A549 (cell line): ENCODE measurements around the gene HNRNPR. TPM values are rescaled to one million over a fixed set of nuclear protein-coding genes. Genes with fewer than 3 reads are reported as not detected.

Experiments
- ATAC-seq, 2 experiments: fragments of 200-7000 bp in 1 of 2; fragments of >200 bp in 1 of 2; cut with Nextera tagmentation in 1 of 2; cut with Tn5 transposase in 1 of 2; 3 replicates each; pipeline versions ENCODE4 v1.8.0 to v1.9.1; 2018 to 2020; ENCODE audit warnings: mild to moderate bottlenecking in 1 of 2, moderate library complexity in 1 of 2
- CTCF ChIA-PET: fragments of 300-600 bp; sonication (Branson Sonifier 250); formaldehyde crosslinking; extraction: SDS; loops from one replicate; lab custom pipeline; 2021; ENCODE audit warnings: antibody characterized with exemption, inconsistent platforms; lab: Yijun Ruan, JAX
- POLR2A ChIA-PET: fragments of 350-600 bp; formaldehyde crosslinking; extraction: SDS; loops from one replicate; lab custom pipeline; 2021; ENCODE audit warnings: antibody characterized with exemption, inconsistent platforms; lab: Yijun Ruan, JAX
- DNase-seq, 2 experiments: peaks; one replicate each; pipeline versions ENCODE4 v3.0.0 to v3.0.0-alpha.2; 2011 to 2016; ENCODE audit warnings: low read depth in 1 of 2, low spot score in 1 of 2
- FAIRE-seq: peaks from 2 replicates; lab custom pipeline; 2011; peaks lifted over from hg19 to GRCh38; lab: Jason Lieb, UNC
- H3K27ac ChIP-seq, 2 experiments: fragments of >200 bp; sonication (Bioruptor Twin); formaldehyde crosslinking; 3 replicates each; pipeline ENCODE4 v1.5.1; 2016 to 2017
- H3K4me1 ChIP-seq: fragments of >200 bp; sonication (Bioruptor Twin); formaldehyde crosslinking; 3 replicates; pipeline ENCODE4 v1.6.1; 2016
- H3K4me2 ChIP-seq: fragments of >200 bp; sonication (Bioruptor Twin); formaldehyde crosslinking; 3 replicates; pipeline ENCODE4 v1.6.1; 2016
- H3K4me3 ChIP-seq: fragments of >200 bp; sonication (Bioruptor Twin); formaldehyde crosslinking; 3 replicates; pipeline ENCODE4 v1.5.1; 2016
- H3K9me3 ChIP-seq: fragments of >200 bp; sonication (Bioruptor Twin); formaldehyde crosslinking; 3 replicates; pipeline ENCODE4 v1.6.1; 2016
- BHLHE40 ChIP-seq: IDR thresholded peaks from 2 replicates; pipeline ENCODE4 v1.6.1; 2012; ENCODE audit warnings: low read depth, low read length, inconsistent platforms
- CBX2 ChIP-seq: fragments of 200-600 bp; sonication (generic); IDR thresholded peaks from 2 replicates; pipeline ENCODE4 v1.6.1; 2016; ENCODE audit warnings: low read depth, mild to moderate bottlenecking, borderline replicate concordance
- CEBPB ChIP-seq, 2 experiments: fragments of >200 bp in 1 of 2; sonication (Bioruptor Twin) in 1 of 2; formaldehyde crosslinking in 1 of 2; IDR thresholded peaks; 2 replicates each; pipeline ENCODE4 v1.6.1; 2012 to 2016
- ELK1 ChIP-seq: fragments of 150-350 bp; IDR thresholded peaks from 2 replicates; pipeline ENCODE4 v1.6.1; 2014; ENCODE audit warnings: low read depth, mild to moderate bottlenecking, low read length
- FOSL2 ChIP-seq, 2 experiments: fragments of 450-650 bp in 1 of 2; fragments of >200 bp in 1 of 2; sonication (Bioruptor Twin) in 1 of 2; formaldehyde crosslinking; IDR thresholded peaks; 2 replicates each; pipeline versions ENCODE4 v1.5.0 to v1.6.1; 2016 to 2020; ENCODE audit warnings: mild to moderate bottlenecking in 1 of 2, moderate library complexity in 1 of 2
- KDM1A ChIP-seq: fragments of 200-600 bp; sonication (generic); IDR thresholded peaks from 2 replicates; pipeline ENCODE4 v1.6.1; 2016; ENCODE audit warnings: low read depth, mild to moderate bottlenecking
- MAFK ChIP-seq: fragments of 450-650 bp; IDR thresholded peaks from 2 replicates; pipeline ENCODE4 v1.6.1; 2014; ENCODE audit not compliant: partially characterized antibody
- PHF8 ChIP-seq: fragments of 200-600 bp; sonication (generic); IDR thresholded peaks from 2 replicates; pipeline ENCODE4 v1.6.1; 2016; ENCODE audit warnings: low read depth, mild to moderate bottlenecking, antibody characterized with exemption, moderate library complexity, borderline replicate concordance
- RARB ChIP-seq: fragments of 250-450 bp; sonication (Bioruptor Pico); IDR thresholded peaks from 2 replicates; pipeline ENCODE4 v1.8.0; 2021; ENCODE audit warnings: mild to moderate bottlenecking, moderate library complexity
- RCOR1 ChIP-seq: fragments of 150-350 bp; IDR thresholded peaks from 2 replicates; pipeline ENCODE4 v1.6.1; 2014; ENCODE audit warnings: antibody characterized with exemption, low read length, low read depth
- SREBF2 ChIP-seq: fragments of 450-650 bp; IDR thresholded peaks from 2 replicates; pipeline ENCODE4 v1.6.1; 2014; ENCODE audit warnings: mild to moderate bottlenecking, moderate library complexity
- TFCP2L1 ChIP-seq: fragments of 250-450 bp; sonication (Bioruptor Pico); IDR thresholded peaks from 2 replicates; pipeline ENCODE4 v1.5.0; 2021; ENCODE audit warnings: mild to moderate bottlenecking
- TP53 ChIP-seq: fragments of 250-450 bp; sonication (Bioruptor Pico); IDR thresholded peaks from 2 replicates; pipeline ENCODE4 v1.5.0; 2021; ENCODE audit warnings: mild to moderate bottlenecking, moderate library complexity
- USF2 ChIP-seq: fragments of 450-650 bp; IDR thresholded peaks from 2 replicates; pipeline ENCODE4 v1.6.1; 2014; ENCODE audit warnings: antibody characterized with exemption
- WGBS: methylation state at CpG from one replicate; pipeline ENCODE4 v1.1.6; 2017; ENCODE audit errors: missing lambda C conversion rate; 5-methylcytosine and 5-hydroxymethylcytosine counted together
- polyA plus RNA-seq, 4 experiments: library from polyadenylated mRNA; depleted of rRNA in 3 of 4; stranded (reverse); fragments of >200 nt; fragmentation: RNase III in 1 of 4; extraction: RNeasy Plus Mini Kit Qiagen cat#74134 plus additional on column Dnase treatment in 1 of 4; gene quantifications; 2 replicates in 3 of 4; 3 replicates in 1 of 4; pipeline ENCODE4 v1.2.3, GENCODE V29; 2011 to 2017
- TF ChIP-seq, protein P1 (sequence below): IDR thresholded peaks from 2 replicates; pipeline ENCODE4 v1.6.1; 2012; ENCODE audit warnings: low read depth, borderline replicate concordance
- TF ChIP-seq, protein P2 (sequence below): fragments of >200 bp; sonication (Bioruptor Twin); formaldehyde crosslinking; IDR thresholded peaks from 3 replicates; pipeline ENCODE4 v1.5.1; 2016
- TF ChIP-seq, protein P3 (sequence below): fragments of >200 bp; sonication (Bioruptor Twin); formaldehyde crosslinking; IDR thresholded peaks from 3 replicates; pipeline ENCODE4 v1.6.1; 2016

HNRNPR gene
- polyA plus RNA-seq, 2 of the 4 experiments (the other 2 are of a cell fraction), result 237 to 281 TPM

- Histone ChIP-seq H3K4me3 (peak overlapping the region; percentile 93), H3K4me1 (peaks cover 36% of the 10 kb centered on the region), H3K27ac (peak overlapping the region; percentile 98 to 100), H3K9me3 (no peaks in the 10 kb centered on the region), H3K4me2 (peak overlapping the region; percentile 98)
- under 1% methylated on average over 18 of the region's 66 CpGs for WGBS
- ChIA-PET POLR2A (interaction anchor here (0.6 to 1.6 kb wide), 16 partner anchors 9 to 433 kb away, joined by 3 to 33 read pairs (median 5); partner anchors contain the start of genes RPL11 and ZNF436), CTCF (interaction anchor here (0.8 to 2.6 kb wide), 2 partner anchors 61 to 196 kb away, joined by 3 to 10 read pairs; no protein-coding TSS in a partner anchor)
- DNase-seq (peak in 1 of 2 experiments; percentile 59), FAIRE-seq (no peak), ATAC-seq (peak; percentile 54 to 60)
- TF ChIP-seq, protein P1, sequence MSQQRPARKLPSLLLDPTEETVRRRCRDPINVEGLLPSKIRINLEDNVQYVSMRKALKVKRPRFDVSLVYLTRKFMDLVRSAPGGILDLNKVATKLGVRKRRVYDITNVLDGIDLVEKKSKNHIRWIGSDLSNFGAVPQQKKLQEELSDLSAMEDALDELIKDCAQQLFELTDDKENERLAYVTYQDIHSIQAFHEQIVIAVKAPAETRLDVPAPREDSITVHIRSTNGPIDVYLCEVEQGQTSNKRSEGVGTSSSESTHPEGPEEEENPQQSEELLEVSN, result no peak
- TF ChIP-seq TFCP2L1 (CRISPR knock-in tag), result no peak
- TF ChIP-seq, protein P2, sequence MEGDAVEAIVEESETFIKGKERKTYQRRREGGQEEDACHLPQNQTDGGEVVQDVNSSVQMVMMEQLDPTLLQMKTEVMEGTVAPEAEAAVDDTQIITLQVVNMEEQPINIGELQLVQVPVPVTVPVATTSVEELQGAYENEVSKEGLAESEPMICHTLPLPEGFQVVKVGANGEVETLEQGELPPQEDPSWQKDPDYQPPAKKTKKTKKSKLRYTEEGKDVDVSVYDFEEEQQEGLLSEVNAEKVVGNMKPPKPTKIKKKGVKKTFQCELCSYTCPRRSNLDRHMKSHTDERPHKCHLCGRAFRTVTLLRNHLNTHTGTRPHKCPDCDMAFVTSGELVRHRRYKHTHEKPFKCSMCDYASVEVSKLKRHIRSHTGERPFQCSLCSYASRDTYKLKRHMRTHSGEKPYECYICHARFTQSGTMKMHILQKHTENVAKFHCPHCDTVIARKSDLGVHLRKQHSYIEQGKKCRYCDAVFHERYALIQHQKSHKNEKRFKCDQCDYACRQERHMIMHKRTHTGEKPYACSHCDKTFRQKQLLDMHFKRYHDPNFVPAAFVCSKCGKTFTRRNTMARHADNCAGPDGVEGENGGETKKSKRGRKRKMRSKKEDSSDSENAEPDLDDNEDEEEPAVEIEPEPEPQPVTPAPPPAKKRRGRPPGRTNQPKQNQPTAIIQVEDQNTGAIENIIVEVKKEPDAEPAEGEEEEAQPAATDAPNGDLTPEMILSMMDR, result no peak
- no peak for TF ChIP-seq FOSL2 (IDR thresholded peaks at IDR 0.05)
- TF ChIP-seq FOSL2 (CRISPR knock-in tag; IDR thresholded peaks at IDR 0.05), result peak; percentile 35; the same call in 1 of the 2 replicates
- TF ChIP-seq, protein P3, sequence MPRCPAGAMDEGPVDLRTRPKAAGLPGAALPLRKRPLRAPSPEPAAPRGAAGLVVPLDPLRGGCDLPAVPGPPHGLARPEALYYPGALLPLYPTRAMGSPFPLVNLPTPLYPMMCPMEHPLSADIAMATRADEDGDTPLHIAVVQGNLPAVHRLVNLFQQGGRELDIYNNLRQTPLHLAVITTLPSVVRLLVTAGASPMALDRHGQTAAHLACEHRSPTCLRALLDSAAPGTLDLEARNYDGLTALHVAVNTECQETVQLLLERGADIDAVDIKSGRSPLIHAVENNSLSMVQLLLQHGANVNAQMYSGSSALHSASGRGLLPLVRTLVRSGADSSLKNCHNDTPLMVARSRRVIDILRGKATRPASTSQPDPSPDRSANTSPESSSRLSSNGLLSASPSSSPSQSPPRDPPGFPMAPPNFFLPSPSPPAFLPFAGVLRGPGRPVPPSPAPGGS, result 0 out of 3 replicates have a peak, but pooled peaks have one; percentile 57
- peak; percentile 38 for TF ChIP-seq PHF8
Measured at GRCh38 chr1:23343221-23344110, 618 bp downstream of the HNRNPR start.

DNA sequence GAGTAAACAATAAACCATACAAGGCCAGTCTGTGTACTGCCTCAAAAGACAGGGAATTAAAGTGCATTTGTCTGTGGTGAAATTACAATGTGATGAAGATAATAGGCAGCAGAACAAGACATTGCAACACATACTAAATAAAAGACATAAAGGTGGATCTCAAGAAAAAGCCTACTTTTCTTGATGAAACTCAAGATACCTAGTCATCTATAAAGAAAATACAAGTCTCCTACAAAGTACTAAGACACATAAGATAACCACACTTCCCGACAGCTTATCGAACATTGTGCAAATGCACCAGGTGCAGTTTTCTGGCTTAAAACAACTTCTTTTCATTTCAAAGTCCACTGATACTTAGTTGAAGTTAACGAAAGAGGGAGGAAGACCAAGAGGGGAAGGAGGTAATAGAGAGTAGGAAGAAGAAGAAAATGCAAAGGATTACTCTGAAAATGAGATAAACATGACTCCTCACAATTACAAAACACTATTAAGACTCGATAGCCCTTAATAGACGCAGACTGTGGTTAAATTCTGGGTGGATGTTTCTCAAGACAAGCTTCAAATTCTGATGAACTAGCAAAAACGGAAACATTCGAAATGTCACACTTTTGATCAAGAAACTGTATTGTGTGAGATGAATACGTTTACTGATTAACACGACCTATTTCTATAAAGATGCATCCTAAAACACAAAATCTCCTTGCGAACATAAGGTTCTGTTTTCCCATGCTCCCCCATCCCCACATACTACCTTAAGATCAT is 2.0 kb downstream of the HNRNPR start:
- 4% methylated on average over 10 of the region's 10 CpGs for WGBS
- TF ChIP-seq MAFK (peak; percentile 76), ELK1 (no peak)
- TF ChIP-seq, all 56 proteins: peak for 1
- ChIA-PET POLR2A (no interaction called here), CTCF (interaction anchor here (1.0 kb wide), 1 partner anchor 61 kb away, joined by 4 read pairs; no protein-coding TSS in a partner anchor)
- peaks cover 44% of the 10 kb centered on the region for H3K4me1 ChIP-seq
- no peak for ATAC-seq
- peak overlapping the region; percentile 26 to 56; a peak in 4 of 6 replicates for H3K27ac ChIP-seq
- FAIRE-seq, result no peak
- peak overlapping the region; percentile 93 for H3K4me3 ChIP-seq
- H3K4me2 ChIP-seq, result peak overlapping the region; percentile 98
- H3K9me3 ChIP-seq, result no peaks in the 10 kb centered on the region
- no peak for DNase-seq

DNA sequence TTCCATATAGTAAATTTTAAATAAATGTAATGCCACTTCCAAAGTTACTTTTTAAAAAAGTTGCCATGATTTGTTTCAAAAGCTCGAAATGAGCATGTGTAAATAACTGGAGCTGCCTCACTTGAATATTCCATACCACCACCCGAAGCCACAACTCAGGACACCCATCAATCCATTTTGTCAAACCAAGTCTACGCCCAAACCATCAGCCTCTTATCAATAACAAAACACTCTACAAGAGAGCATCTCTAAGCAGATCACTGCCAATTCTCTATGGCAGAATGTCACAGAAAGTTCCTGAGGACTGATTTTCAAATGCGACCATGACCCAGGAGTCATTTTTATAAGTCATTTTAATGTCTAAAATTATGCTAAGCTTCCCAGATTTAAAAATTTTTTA is 4.5 kb downstream of the HNRNPR start:
- Histone ChIP-seq H3K4me1 (peaks cover 39% of the 10 kb centered on the region; the same call in 2 of the 3 replicates), H3K4me2 (peak overlapping the region; percentile 98), H3K4me3 (no peak overlapping the region), H3K9me3 (no peaks in the 10 kb centered on the region), H3K27ac (no peak overlapping the region)
- DNase-seq (no peak), FAIRE-seq (no peak), ATAC-seq (no peak)
- ChIA-PET POLR2A (interaction anchor here (1.2 kb wide), 1 partner anchor 29 kb away, joined by 3 read pairs; no protein-coding TSS in a partner anchor), CTCF (interaction anchor here (1.3 to 2.9 kb wide), 2 partner anchors 22 to 64 kb away, joined by 4 to 8 read pairs; no protein-coding TSS in a partner anchor)
- 78% methylated on average over 4 of the region's 4 CpGs for WGBS
- no peak for TF ChIP-seq BHLHE40
- TF ChIP-seq, protein P1, result no peak
- no peak for TF ChIP-seq KDM1A
- TF ChIP-seq PHF8, result no peak
- no peak for TF ChIP-seq SREBF2
- TF ChIP-seq RARB (CRISPR knock-in tag), result no peak
- no peak for TF ChIP-seq RCOR1
- TF ChIP-seq CBX2, result no peak
- no peak for TF ChIP-seq TP53 (CRISPR knock-in tag)
- no peak for TF ChIP-seq USF2
- TF ChIP-seq CEBPB (IDR thresholded peaks at IDR 0.05), result no peak
- TF ChIP-seq, all 56 proteins: peak for 0
